GM10847 (cell line): ENCODE results near the gene SPRYD3.

Experiments
- POLR2A ChIP-seq: IDR thresholded peaks from 2 replicates; pipeline ENCODE4 v1.6.1; 2011; ENCODE audit not compliant: insufficient read length; ENCODE audit errors: extremely low read depth

Gene SPRYD3

DNA sequence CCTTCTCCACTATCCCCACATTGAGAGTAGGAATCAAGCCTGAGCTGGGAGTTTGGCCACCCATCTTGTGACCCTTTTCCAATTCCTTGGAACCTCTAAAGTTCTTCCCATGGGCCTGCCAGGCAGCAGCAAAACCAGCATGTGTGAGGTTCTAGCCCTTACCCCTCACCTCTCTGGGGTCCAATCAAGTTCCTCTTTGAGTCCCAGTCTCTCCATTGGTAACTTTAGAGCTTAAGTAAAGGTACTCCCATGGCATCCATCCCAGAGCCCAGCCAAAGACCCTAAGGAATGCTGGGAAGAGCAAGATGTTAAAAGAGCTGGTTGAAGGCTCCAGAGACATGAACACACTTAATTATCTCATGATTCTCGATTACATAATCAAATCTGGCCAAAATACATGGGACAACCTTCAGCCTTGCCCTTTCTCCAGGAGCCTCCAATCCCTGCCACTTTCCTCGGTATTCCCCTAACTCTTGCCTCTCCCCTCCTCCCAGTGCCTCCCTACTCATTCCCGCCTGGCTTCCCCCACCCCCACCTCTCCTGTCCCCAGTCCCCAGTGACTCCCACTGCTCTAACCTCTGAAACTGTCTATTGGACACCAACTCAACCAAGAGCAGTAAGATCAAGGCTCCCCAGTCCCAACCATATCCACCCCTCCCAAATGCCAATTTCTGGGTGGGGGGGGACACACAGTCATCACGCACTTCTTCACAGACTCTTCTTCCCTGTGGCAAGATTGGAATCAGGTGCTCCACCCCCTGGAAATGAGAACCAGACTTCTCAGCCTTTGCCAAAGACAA lies 34.1 kb downstream of the SPRYD3 start:
- TF ChIP-seq POLR2A = no peak

DNA sequence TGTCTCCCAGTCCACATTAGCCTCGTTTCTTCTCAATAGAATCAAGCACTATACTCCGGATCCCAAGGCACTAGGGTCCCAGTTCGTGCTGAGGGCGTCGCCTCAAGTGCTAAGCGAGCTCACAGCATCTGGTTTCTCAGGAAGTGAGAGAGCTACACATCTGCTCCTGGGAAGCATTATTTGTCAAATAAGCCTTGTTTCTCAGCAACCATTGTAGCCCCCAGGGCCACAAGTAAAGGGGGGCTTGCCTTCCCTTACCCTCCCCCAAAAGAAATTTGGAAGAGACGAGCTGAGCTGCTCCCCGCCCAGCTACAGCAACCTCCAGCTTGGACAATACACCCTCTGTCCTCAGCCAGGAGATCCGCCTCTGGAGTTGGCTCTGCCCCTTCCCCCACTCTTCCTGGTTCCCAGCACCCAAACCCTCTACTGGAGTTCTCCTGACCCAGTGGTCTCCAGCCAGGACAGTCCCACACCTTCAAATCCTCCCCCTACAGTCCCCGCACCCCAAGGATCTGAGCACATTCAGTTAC lies 35.1 kb downstream of the SPRYD3 start:
- TF ChIP-seq POLR2A = no peak

DNA sequence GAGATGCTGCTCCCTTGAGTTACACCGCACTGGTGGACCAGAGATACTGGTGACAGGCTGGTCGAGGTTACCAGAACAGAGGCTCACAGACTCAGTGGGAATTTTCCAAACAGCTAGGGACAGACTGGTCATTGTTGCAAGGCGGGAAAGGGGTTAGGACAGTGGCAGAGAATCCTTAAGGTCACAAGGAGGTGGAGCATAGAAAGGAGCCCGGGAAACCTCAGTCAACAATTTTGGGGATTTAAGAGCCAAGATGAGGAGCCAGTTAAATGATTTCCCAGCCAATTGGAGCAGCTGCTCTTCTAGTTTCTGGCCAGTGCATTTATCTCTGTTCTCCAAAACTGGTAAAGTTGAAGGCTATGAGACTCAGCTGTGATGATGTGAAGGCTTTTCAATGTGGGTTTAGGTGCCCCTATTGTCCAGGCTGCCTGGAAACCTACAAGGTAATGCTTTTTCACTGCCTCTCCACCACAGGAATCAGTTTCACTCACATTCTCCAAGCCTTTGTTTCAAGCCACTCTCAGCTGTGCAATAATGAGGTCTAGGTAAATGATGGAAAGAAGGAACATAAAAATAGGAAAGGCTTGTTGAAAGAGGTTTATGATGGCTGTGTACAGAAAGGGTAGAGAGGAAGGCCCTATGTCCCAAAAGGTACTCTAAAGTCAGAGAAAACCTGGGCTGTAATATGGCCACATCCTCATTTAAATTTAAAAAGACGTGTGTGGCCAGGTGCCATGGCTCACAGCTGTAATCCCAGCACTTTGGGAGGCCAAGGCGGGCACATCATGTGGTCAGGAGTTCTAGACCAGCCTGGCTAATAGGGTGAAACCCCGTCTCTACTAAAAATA lies 36.4 kb downstream of the SPRYD3 start:
- no peak for TF ChIP-seq POLR2A

DNA sequence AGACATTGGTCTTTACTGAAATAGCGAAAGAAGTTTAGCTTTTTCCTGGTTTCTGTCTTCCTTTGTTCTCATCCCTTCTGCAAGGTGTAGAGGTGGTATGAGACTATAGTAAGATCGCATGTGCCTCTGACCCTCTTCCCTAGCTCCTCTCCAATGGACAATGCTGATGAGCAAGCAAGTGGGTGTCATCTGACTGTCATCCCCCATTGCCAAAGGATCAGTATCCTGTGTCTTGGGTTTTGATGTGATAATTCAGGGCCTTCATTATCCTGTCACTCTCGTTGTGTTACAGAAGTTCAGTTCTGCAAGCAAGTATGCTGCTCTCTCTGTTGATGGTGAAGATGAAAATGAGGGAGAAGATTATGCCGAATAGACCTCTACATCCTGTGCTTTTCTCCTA lies 39.3 kb downstream of the SPRYD3 start:
- TF ChIP-seq POLR2A = no peak

DNA sequence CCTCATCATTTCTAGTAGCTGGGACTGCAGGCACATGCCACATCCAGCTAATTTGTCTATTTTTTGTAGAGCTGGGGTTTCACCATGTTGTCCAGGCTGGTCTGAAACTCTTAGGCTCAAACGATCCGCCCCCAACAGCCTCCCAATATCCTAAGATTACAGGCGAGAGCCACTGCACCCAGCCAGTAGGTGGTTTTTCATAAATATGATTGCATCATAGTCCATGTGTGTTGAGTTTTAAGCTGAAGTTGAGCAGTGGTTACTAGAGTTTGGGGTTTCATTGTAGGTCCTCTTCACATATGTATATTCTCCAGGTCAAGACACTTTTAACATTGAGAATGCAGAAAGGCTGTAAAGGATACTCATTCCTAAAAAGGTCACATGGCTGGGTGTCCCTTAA lies 42.4 kb downstream of the SPRYD3 start:
- no peak for TF ChIP-seq POLR2A

DNA sequence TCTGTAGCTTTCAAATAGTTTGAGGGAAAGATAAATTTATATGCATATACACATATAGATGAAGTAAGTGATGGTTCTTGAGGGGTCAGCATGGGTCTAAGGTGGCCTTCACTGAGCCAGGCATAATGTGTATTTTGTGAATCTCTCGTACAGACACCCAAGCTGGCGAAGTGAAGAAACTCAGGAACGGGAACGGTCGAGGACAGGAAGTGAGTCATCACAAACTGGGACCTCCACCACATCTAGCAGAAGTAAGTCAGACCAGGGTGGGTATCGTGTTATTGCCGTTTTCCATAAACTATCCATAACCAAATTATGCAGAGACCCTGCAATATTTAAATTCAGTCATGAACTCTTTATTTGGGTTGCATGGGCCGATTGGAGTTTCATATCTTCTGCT lies 44.7 kb downstream of the SPRYD3 start:
- no peak for TF ChIP-seq POLR2A

DNA sequence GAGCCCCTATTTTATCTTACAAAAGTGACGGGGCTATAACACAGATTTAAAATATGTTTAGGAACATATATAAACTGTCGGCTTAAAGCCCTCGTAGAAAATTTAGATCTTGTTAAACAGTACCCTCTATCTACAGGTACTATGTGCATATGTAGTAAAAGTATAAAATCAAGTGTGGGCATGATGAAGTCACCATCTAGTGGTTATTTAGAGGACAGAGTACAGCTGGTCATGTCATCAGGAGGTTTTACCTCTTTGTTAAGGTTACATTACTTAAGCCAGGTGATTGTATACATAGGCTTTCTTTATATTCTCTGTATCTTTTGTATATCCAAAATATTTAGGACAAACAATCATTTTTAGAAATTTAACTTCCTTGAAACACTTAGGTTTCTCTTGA lies 47.6 kb downstream of the SPRYD3 start:
- no peak for TF ChIP-seq POLR2A

DNA sequence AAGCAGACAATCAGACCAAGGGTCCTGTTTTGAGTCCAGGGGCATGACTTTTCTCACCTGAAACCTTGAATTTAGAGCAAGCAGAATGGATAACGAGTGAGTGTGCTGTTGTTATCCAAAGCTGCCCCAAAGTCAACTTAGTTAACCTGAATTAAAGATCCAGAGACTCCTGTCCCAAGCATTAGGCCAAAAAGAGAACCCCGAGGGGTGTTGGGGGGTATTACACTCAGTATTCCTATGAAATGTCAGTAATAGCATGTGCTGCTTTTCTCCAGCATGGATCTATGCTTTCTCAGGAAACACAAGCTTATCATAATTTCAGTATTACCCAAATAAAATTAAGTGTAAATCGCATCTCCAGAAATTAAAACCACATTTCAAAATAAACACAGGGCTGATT lies 53.9 kb downstream of the SPRYD3 start:
- no peak for TF ChIP-seq POLR2A

DNA sequence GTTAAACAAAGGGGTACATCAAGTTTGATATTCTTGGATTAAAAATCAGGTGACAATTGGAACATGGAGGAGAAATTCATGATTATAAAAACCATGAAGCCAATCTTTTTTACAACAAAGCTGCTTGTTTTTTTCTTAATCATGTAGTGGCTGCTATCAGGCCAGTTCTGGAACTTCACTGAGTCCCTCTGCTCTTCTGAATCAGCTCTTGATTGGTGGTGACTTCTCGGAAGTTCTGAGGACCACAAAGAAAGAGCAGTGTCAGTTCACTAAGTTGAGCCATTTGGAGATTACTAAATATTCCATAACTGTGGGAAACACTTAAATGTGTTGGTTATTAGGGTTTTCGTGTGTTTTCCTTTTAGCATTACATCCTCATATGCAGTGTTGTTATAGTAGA lies 64.5 kb downstream of the SPRYD3 start:
- TF ChIP-seq POLR2A = no peak
